Suprapubic skin (tissue), 4 donors: ENCODE results near the gene CHRNA4. TPM values are rescaled to one million over a fixed set of nuclear protein-coding genes. Genes with fewer than 3 reads are reported as not detected.

Experiments
- DNase-seq, 2 donors: peaks; one replicate each; pipeline ENCODE4 v3.0.0-alpha.2; 2019; ENCODE audit warnings: low spot score in 2 of 2
- H3K27ac ChIP-seq: fragments of 200-600 bp; sonication (generic); one replicate; pipeline ENCODE4 v1.5.1; 2019
- H3K27me3 ChIP-seq: fragments of 200-600 bp; sonication (generic); one replicate; pipeline ENCODE4 v1.5.1; 2019
- H3K36me3 ChIP-seq: fragments of 200-600 bp; sonication (generic); one replicate; pipeline ENCODE4 v1.5.1; 2019
- H3K4me1 ChIP-seq: fragments of 200-600 bp; sonication (generic); one replicate; pipeline ENCODE4 v1.5.1; 2019
- H3K4me3 ChIP-seq: fragments of 200-600 bp; sonication (generic); one replicate; pipeline ENCODE4 v1.5.1; 2019; ENCODE audit warnings: mild to moderate bottlenecking
- H3K9me3 ChIP-seq: fragments of 200-600 bp; sonication (generic); one replicate; pipeline ENCODE4 v1.5.1; 2019
- CTCF ChIP-seq, 2 donors: fragments of 200-600 bp in 1 of 2; fragments of 450-650 bp in 1 of 2; sonication (generic) in 1 of 2; IDR thresholded peaks; one replicate each; pipeline ENCODE4 v1.5.1; 2016 to 2019; ENCODE audit warnings: antibody characterized with exemption in 2 of 2, mild to moderate bottlenecking in 1 of 2, moderate library complexity in 1 of 2
- EP300 ChIP-seq: sonication (generic); formaldehyde crosslinking; IDR thresholded peaks from one replicate; pipeline ENCODE4 v1.6.1; 2017; ENCODE audit warnings: antibody characterized with exemption
- POLR2A ChIP-seq, 2 donors: fragments of 450-650 bp; IDR thresholded peaks; one replicate each; pipeline ENCODE4 v1.6.1; 2017; ENCODE audit warnings: antibody characterized with exemption in 2 of 2, mild to moderate bottlenecking in 2 of 2, moderate library complexity in 2 of 2
- POLR2AphosphoS5 ChIP-seq, 3 donors: sonication (generic); formaldehyde crosslinking; IDR thresholded peaks; one replicate each; pipeline ENCODE4 v1.6.1; 2017; ENCODE audit warnings: antibody characterized with exemption in 3 of 3
- WGBS: methylation state at CpG from one replicate; pipeline ENCODE4 v1.1.5; 2018; 5-methylcytosine and 5-hydroxymethylcytosine counted together
- total RNA-seq, 4 donors: library from RNA; depleted of rRNA; stranded (reverse); fragments of >200 nt; gene quantifications; one replicate each; pipeline ENCODE4 v1.1.0, GENCODE V29; 2016

CHRNA4 gene
- total RNA-seq, 4 donors from 2014 or later: not detected

GRCh38 chr20:63331741-63332400 is 29.3 kb downstream of the CHRNA4 start:
- DNase-seq: no peak
- Histone ChIP-seq H3K27me3 (peaks cover 62% of the 10 kb centered on the region), H3K9me3 (no peaks in the 10 kb centered on the region), H3K4me3 (no peak overlapping the region), H3K4me1 (peaks cover 15% of the 10 kb centered on the region), H3K27ac (no peak overlapping the region), H3K36me3 (no peaks in the 10 kb centered on the region)
- WGBS: 90% methylated on average over 8 of the region's 8 CpGs
- TF ChIP-seq POLR2AphosphoS5 (IDR thresholded peaks at IDR 0.05): no peak
- no peak for TF ChIP-seq POLR2A (IDR thresholded peaks at IDR 0.05)
- TF ChIP-seq CTCF (IDR thresholded peaks at IDR 0.05): no peak
- no peak for TF ChIP-seq EP300

- Histone ChIP-seq H3K4me3 (no peak overlapping the region), H3K27me3 (peaks cover 57% of the 10 kb centered on the region), H3K27ac (no peak overlapping the region), H3K36me3 (no peaks in the 10 kb centered on the region), H3K9me3 (no peaks in the 10 kb centered on the region), H3K4me1 (peaks cover 15% of the 10 kb centered on the region)
- 53% methylated on average over 11 of the region's 13 CpGs for WGBS
- no peak for DNase-seq
- no peak for TF ChIP-seq CTCF (IDR thresholded peaks at IDR 0.05)
- no peak for TF ChIP-seq POLR2A (IDR thresholded peaks at IDR 0.05)
- TF ChIP-seq POLR2AphosphoS5 (IDR thresholded peaks at IDR 0.05): no peak
- no peak for TF ChIP-seq EP300
Observed at GRCh38 chr20:63330940-63331339, 30.2 kb downstream of the CHRNA4 start.

GRCh38 chr20:63330084-63330760 is 30.9 kb downstream of the CHRNA4 start:
- 77% methylated on average over 3 of the region's 20 CpGs for WGBS

GRCh38 chr20:63329331-63330083 is 31.6 kb downstream of the CHRNA4 start:
- peaks cover 15% of the 10 kb centered on the region for H3K4me1 ChIP-seq
- TF ChIP-seq POLR2A (IDR thresholded peaks at IDR 0.05) (no peak), POLR2AphosphoS5 (IDR thresholded peaks at IDR 0.05) (no peak), EP300 (no peak), CTCF (IDR thresholded peaks at IDR 0.05) (no peak)
- 82% methylated on average over 13 of the region's 18 CpGs for WGBS
- no peaks in the 10 kb centered on the region for H3K9me3 ChIP-seq
- peaks cover 57% of the 10 kb centered on the region for H3K27me3 ChIP-seq
- H3K4me3 ChIP-seq: no peak overlapping the region
- H3K36me3 ChIP-seq: no peaks in the 10 kb centered on the region
- no peak for DNase-seq
- H3K27ac ChIP-seq: no peak overlapping the region

More at GRCh38 chr20:63330084-63330760, 30.9 kb downstream of the CHRNA4 start:
- peaks cover 55% of the 10 kb centered on the region for H3K27me3 ChIP-seq
- TF ChIP-seq POLR2A (IDR thresholded peaks at IDR 0.05) (no peak), POLR2AphosphoS5 (IDR thresholded peaks at IDR 0.05) (no peak), EP300 (no peak), CTCF (IDR thresholded peaks at IDR 0.05) (no peak)
- H3K27ac ChIP-seq: no peak overlapping the region
- no peaks in the 10 kb centered on the region for H3K36me3 ChIP-seq
- H3K4me1 ChIP-seq: peaks cover 15% of the 10 kb centered on the region
- H3K9me3 ChIP-seq: no peaks in the 10 kb centered on the region
- DNase-seq: no peak
- no peak overlapping the region for H3K4me3 ChIP-seq

- DNase-seq: no peak
- Histone ChIP-seq H3K36me3 (no peaks in the 10 kb centered on the region), H3K9me3 (no peaks in the 10 kb centered on the region), H3K27me3 (peaks cover 54% of the 10 kb centered on the region), H3K27ac (no peak overlapping the region), H3K4me1 (peaks cover 15% of the 10 kb centered on the region), H3K4me3 (no peak overlapping the region)
- 70% methylated on average over 9 of the region's 21 CpGs for WGBS
- no peak for TF ChIP-seq EP300
- no peak for TF ChIP-seq POLR2AphosphoS5 (IDR thresholded peaks at IDR 0.05)
- no peak for TF ChIP-seq POLR2A (IDR thresholded peaks at IDR 0.05)
- no peak for TF ChIP-seq CTCF (IDR thresholded peaks at IDR 0.05)
Observed at GRCh38 chr20:63328718-63329275, 32.4 kb downstream of the CHRNA4 start.
